H9 (cell line): Measurements from ENCODE around the gene ITPR1. TPM values are rescaled to one million over a fixed set of nuclear protein-coding genes. Genes with fewer than 3 reads are reported as not detected.

Experiments
- DNase-seq: peaks from one replicate; pipeline ENCODE4 v3.0.0-alpha.2; 2017
- H2AFZ ChIP-seq: one replicate; pipeline ENCODE4 v1.6.1; 2013; ENCODE audit warnings: mild to moderate bottlenecking, low read length, control low read depth, moderate library complexity
- H2AK5ac ChIP-seq: 2 replicates; pipeline ENCODE4 v1.6.1; 2013; ENCODE audit warnings: low read length, control low read depth, mixed read lengths; ENCODE audit not compliant: insufficient read length
- H2BK120ac ChIP-seq: one replicate; pipeline ENCODE4 v1.6.1; 2013; ENCODE audit warnings: low read depth, mild to moderate bottlenecking, low read length, control low read depth, inconsistent platforms; ENCODE audit not compliant: poor library complexity, severe bottlenecking
- H2BK12ac ChIP-seq: 2 replicates; pipeline ENCODE4 v1.6.1; 2013; ENCODE audit warnings: low read length, control low read depth, mixed read lengths, low read depth; ENCODE audit not compliant: insufficient read length
- H2BK15ac ChIP-seq: 2 replicates; pipeline ENCODE4 v1.6.1; 2013; ENCODE audit warnings: low read depth, low read length, control low read depth
- H2BK20ac ChIP-seq: one replicate; pipeline ENCODE4 v1.6.1; 2013; ENCODE audit warnings: low read depth, mild to moderate bottlenecking, low read length, control low read depth, inconsistent platforms; ENCODE audit not compliant: poor library complexity, severe bottlenecking
- H2BK5ac ChIP-seq: 2 replicates; pipeline ENCODE4 v1.6.1; 2013; ENCODE audit warnings: low read length, control low read depth, mixed read lengths; ENCODE audit not compliant: insufficient read length
- H3K14ac ChIP-seq: 2 replicates; pipeline ENCODE4 v1.6.1; 2013; ENCODE audit warnings: low read length, control low read depth; ENCODE audit not compliant: insufficient read depth
- H3K18ac ChIP-seq: 2 replicates; pipeline ENCODE4 v1.6.1; 2013; ENCODE audit warnings: low read depth, mild to moderate bottlenecking, mixed read lengths, low read length, control low read depth; ENCODE audit not compliant: insufficient read length
- H3K23ac ChIP-seq: 2 replicates; pipeline ENCODE4 v1.6.1; 2013; ENCODE audit warnings: low read length, control low read depth, mixed read lengths, low read depth; ENCODE audit not compliant: insufficient read length
- H3K23me2 ChIP-seq: 2 replicates; pipeline ENCODE4 v1.6.1; 2013; ENCODE audit warnings: low read depth, mild to moderate bottlenecking, mixed read lengths, low read length, control low read depth; ENCODE audit not compliant: insufficient read length, poor library complexity, severe bottlenecking
- H3K27ac ChIP-seq: 2 replicates; pipeline ENCODE4 v1.5.1; 2013; ENCODE audit warnings: low read length, control low read depth, mixed read lengths, low read depth; ENCODE audit not compliant: insufficient read length
- H3K27me3 ChIP-seq: 2 replicates; pipeline ENCODE4 v1.6.1; 2013; ENCODE audit warnings: low read length, control low read depth, inconsistent platforms; ENCODE audit not compliant: insufficient read depth
- H3K4ac ChIP-seq: 2 replicates; pipeline ENCODE4 v1.6.1; 2013; ENCODE audit warnings: low read depth, mild to moderate bottlenecking, control low read depth, inconsistent platforms, low read length, moderate library complexity
- H3K4me1 ChIP-seq: 2 replicates; pipeline ENCODE4 v1.6.1; 2013; ENCODE audit warnings: low read length, control low read depth, inconsistent platforms; ENCODE audit not compliant: insufficient read depth
- H3K4me2 ChIP-seq: 2 replicates; pipeline ENCODE4 v1.6.1; 2013; ENCODE audit warnings: low read length, control low read depth, mixed read lengths; ENCODE audit not compliant: insufficient read length, insufficient read depth
- H3K56ac ChIP-seq: 2 replicates; pipeline ENCODE4 v1.6.1; 2013; ENCODE audit warnings: low read depth, mild to moderate bottlenecking, mixed read lengths, low read length, control low read depth; ENCODE audit not compliant: insufficient read length
- H3K79me1 ChIP-seq: 2 replicates; pipeline ENCODE4 v1.6.1; 2013; ENCODE audit warnings: low read depth, mild to moderate bottlenecking, moderate library complexity, low read length, control low read depth, inconsistent platforms; ENCODE audit not compliant: insufficient read depth, poor library complexity, severe bottlenecking
- H3K79me2 ChIP-seq: 2 replicates; pipeline ENCODE4 v1.6.1; 2013; ENCODE audit warnings: low read length, control low read depth, inconsistent platforms; ENCODE audit not compliant: insufficient read depth
- H3K9ac ChIP-seq: 2 replicates; pipeline ENCODE4 v1.6.1; 2013; ENCODE audit warnings: low read length, control low read depth, mixed read lengths; ENCODE audit not compliant: insufficient read length; ENCODE audit errors: extremely low read depth
- H3K9me3 ChIP-seq: one replicate; pipeline ENCODE4 v1.6.1; 2013; ENCODE audit warnings: low read depth, low read length, inconsistent platforms; ENCODE audit not compliant: control insufficient read depth
- H3T11ph ChIP-seq: one replicate; pipeline ENCODE4 v1.6.1; 2013; ENCODE audit warnings: mild to moderate bottlenecking, low read length, control low read depth, inconsistent platforms
- H4K20me1 ChIP-seq: one replicate; pipeline ENCODE4 v1.6.1; 2013; ENCODE audit not compliant: control insufficient read depth, insufficient read length, insufficient read depth
- H4K5ac ChIP-seq: 2 replicates; pipeline ENCODE4 v1.6.1; 2013; ENCODE audit warnings: low read depth, mild to moderate bottlenecking, mixed read lengths, low read length, control low read depth; ENCODE audit not compliant: insufficient read length
- H4K8ac ChIP-seq: replicated peaks from 2 replicates; pipeline ENCODE4 v1.6.1; 2013; ENCODE audit warnings: low read length, control low read depth, mixed read lengths, low read depth; ENCODE audit not compliant: insufficient read length
- H4K91ac ChIP-seq: 2 replicates; pipeline ENCODE4 v1.6.1; 2013; ENCODE audit warnings: low read depth, mild to moderate bottlenecking, moderate library complexity, mixed read lengths, low read length, control low read depth; ENCODE audit not compliant: insufficient read length
- H3K27ac Mint-ChIP-seq, 3 experiments: 2 replicates in 2 of 3; 3 replicates in 1 of 3; pipeline ENCODE4 v1.8.0; 2020 to 2021; ENCODE audit warnings: mixed read lengths in 3 of 3, mild to moderate bottlenecking in 1 of 3, moderate library complexity in 1 of 3
- H3K27me3 Mint-ChIP-seq: 2 replicates; pipeline ENCODE4 v1.8.0; 2021; ENCODE audit warnings: low read depth, mild to moderate bottlenecking, moderate library complexity, mixed read lengths
- H3K36me3 Mint-ChIP-seq, 3 experiments: 2 replicates in 2 of 3; 3 replicates in 1 of 3; pipeline ENCODE4 v1.8.0; 2020 to 2021; ENCODE audit warnings: low read depth in 3 of 3, mixed read lengths in 3 of 3; ENCODE audit not compliant: insufficient read depth in 1 of 3
- H3K4me1 Mint-ChIP-seq, 2 experiments: 2 replicates each; pipeline ENCODE4 v1.8.0; 2020; ENCODE audit warnings: mixed read lengths in 2 of 2
- H3K4me3 Mint-ChIP-seq, 2 experiments: 2 replicates in 1 of 2; 3 replicates in 1 of 2; pipeline ENCODE4 v1.8.0; 2020 to 2021; ENCODE audit warnings: mild to moderate bottlenecking in 2 of 2, mixed read lengths in 2 of 2, moderate library complexity in 1 of 2
- H3K9me3 Mint-ChIP-seq, 2 experiments: 2 replicates in 1 of 2; 3 replicates in 1 of 2; pipeline ENCODE4 v1.8.0; 2020; ENCODE audit warnings: mild to moderate bottlenecking in 2 of 2, mixed read lengths in 2 of 2, moderate library complexity in 1 of 2
- CTCF ChIP-seq: fragments of 200-600 bp; sonication (generic); conservative IDR thresholded peaks from 3 replicates; pipeline ENCODE4 v1.8.0; 2021; ENCODE audit warnings: antibody characterized with exemption, mild to moderate bottlenecking
- WGBS: extraction: QIAGEN DNeasy Blood & Tissue Kit; methylation state at CpG from one replicate; pipeline ENCODE4 v1.1.7; 2013; ENCODE audit warnings: missing lambda C conversion rate, low lambda C conversion rate, mixed read lengths; ENCODE audit not compliant: insufficient read length; ENCODE audit errors: extremely low coverage; 5-methylcytosine and 5-hydroxymethylcytosine counted together
- total RNA-seq: library from RNA; stranded (reverse); gene quantifications from 2 replicates; pipeline ENCODE4 v1.2.1, GENCODE V29; 2021

ITPR1 gene
- total RNA-seq, 1 experiment from 2014 or later, result 4.2 TPM

GRCh38 chr3:4464576-4464975 is 28.6 kb upstream of the ITPR1 start:
- Histone ChIP-seq H3K4me2 (no peak overlapping the region), H2BK20ac (no peak overlapping the region), H3T11ph (no peak overlapping the region), H4K91ac (no peak overlapping the region), H2AK5ac (no peak overlapping the region), H3K79me1 (no peaks in the 10 kb centered on the region), H3K23me2 (peaks cover 3% of the 10 kb centered on the region), H4K20me1 (no peaks in the 10 kb centered on the region), H3K9ac (no peak overlapping the region), H3K4ac (no peak overlapping the region), H3K27me3 (no peaks in the 10 kb centered on the region), H3K79me2 (no peaks in the 10 kb centered on the region), H3K4me1 (no peaks in the 10 kb centered on the region), H3K18ac (no peak overlapping the region), H2BK12ac (no peak overlapping the region), H3K27ac (no peak overlapping the region), H3K23ac (no peak overlapping the region), H2BK15ac (no peak overlapping the region), H2BK5ac (no peak overlapping the region), H3K56ac (no peak overlapping the region), H3K9me3 (no peaks in the 10 kb centered on the region), H4K5ac (no peak overlapping the region), H2BK120ac (no peak overlapping the region), H2AFZ (no peak overlapping the region), H3K14ac (no peak overlapping the region), H4K8ac (no peak overlapping the region)
- H3K4me3 Mint-ChIP-seq, result no peak overlapping the region; a peak in 1 of 5 replicates
- no CpG with 5 or more reads among the region's 1 CpG for WGBS
- peaks cover 3 to 7% of the 10 kb centered on the region in 2 experiments for H3K4me1 Mint-ChIP-seq
- no peak for TF ChIP-seq CTCF
- no peak overlapping the region for H3K27ac Mint-ChIP-seq
- peaks cover 0 to 1% (median 0%) of the 10 kb centered on the region in 3 experiments; a peak in 1 of 7 replicates for H3K36me3 Mint-ChIP-seq
- H3K9me3 Mint-ChIP-seq, result no peaks in the 10 kb centered on the region
- H3K27me3 Mint-ChIP-seq, result no peaks in the 10 kb centered on the region
- DNase-seq, result no peak
